ENCODE measurements around the gene SPECC1L.
A peak's percentile ranks its signal among the peaks of the same experiment; 100 is the strongest.

Gene SPECC1L

DNA sequence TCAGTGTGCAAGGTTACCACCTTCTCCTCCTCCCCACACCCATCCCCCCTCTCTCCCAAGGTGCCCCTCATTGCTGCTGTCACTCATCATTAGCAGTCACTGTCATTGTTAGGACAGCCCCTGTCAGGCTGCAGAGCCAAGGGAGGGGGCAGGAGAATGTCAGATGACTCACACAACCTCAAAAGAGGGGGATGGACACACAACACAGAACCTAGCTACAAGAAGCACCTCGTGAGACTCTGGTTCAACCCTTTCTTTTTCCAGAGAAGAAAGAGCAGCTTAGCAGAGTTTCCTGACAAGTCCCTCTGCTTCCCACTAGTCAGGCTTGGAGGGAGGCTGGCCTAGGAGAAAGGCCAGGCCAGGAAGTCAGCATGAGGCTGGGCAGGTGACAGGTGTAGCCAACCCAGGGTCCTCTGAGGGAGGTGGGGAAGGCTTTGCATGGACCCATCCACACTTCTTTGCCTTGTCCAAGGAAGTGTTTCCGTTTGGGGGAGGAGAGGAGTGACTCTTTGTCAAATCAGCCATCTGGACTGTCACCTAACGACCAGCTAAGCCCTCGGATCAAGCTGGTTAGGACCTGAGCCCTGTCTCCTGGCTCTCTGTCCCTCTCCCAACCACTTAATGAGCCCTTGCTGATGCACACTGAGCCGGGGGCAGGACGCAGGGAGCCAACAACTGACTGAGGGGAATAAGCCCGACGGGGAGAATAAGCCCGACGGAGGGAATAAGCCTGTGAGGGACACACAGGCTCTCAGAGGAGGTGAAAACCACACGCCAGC is 175.0 kb downstream of the SPECC1L start:
- DNase-seq (ENCODE audit: low read depth): no peak

DNA sequence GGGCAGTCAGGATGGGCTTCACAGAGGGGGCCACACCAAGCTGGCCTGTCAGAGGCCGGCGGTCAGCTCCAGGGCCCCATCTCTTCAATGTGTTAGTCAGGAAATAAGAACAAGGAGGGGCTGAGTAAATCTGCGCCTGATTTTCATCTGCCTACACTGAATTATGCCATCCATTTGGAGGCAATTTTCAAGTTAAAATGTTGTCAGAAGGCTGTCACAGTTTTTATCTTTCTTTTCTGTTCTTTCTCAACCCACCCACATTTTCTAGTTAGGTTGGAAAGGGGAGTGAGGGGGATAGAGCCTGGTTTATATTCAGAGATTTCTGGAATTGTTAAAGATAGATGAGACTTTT is 175.6 kb downstream of the SPECC1L start:
- no peak for DNase-seq (ENCODE audit: low read depth)

- no peak for DNase-seq (ENCODE audit: low read depth)
These were observed 180.0 kb downstream of the SPECC1L start for GRCh38 chr22:24450610-24451009.

DNA sequence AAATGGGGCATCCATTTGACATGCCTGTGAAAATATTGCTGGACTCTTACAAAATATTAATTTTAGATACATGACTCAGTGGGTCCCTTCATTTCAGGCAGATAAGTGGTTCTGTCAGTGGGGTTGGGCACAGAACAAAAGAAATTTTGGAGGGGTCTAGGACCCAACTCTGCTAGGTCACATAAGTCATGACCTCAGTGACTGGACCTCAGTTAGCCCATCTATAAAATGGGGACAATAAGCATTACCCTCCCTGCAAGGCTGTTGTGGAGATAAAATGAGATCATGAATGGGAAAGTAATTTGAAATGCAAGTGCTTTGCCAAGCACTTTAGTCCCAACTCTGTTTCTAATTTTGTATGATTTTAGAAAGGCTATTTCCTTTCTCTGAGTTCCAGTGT is 180.5 kb downstream of the SPECC1L start:
- DNase-seq (ENCODE audit: low read depth): no peak

- no peak for DNase-seq (ENCODE audit: low read depth)
These were observed 183.2 kb downstream of the SPECC1L start for GRCh38 chr22:24453853-24454252.

DNA sequence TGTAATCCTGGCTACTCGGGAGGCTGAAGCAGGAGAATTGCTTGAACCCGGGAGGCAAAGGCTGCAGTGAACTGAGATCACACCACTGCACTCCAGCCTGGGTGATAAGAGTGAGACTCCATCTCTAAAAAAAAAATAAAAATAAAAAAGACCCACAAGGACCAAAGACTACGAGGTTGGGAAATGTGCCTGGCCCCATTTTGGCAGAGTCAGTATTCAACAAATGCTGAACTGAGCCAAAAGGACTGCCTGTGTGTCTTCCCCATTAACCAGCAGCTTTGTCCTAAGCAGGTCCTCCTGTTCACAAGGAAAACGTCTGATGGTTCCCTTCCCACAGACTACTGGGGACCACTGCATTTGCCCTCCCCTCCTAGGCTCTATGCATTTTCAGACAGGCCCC is 184.4 kb downstream of the SPECC1L start:
- DNase-seq (ENCODE audit: low read depth): no peak

DNA sequence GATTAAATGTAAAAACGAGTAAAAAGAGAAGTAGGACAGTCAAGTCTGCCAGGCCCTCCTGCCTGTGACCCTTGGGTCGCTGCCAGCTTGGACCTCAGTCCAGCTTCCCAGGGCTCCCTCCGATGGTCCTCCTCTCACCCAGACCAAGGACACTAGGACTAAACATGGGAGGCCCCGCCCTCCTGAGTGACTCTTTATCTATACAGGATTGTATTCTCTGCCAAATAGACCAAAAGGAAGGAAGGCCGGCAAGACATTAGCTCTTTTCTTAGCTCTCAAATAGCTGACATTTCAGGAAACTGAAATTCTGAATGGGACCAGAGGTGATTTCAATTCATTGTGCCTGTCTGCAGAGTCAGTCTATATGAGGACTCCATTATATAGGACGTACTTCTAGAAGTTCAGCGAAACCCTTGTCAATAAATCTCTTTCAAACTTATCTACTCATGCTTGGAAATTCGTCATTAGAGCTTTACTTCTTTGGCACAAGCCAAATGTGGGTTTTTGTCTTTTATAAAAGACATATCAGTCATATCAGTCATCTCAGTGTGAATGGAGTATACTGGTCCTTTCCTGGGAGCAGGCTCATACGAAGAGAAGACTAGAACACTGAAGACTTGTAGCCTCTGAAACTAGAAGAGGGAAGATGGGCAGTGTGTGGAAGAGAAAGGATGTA is 185.3 kb downstream of the SPECC1L start:
- no peak for DNase-seq (ENCODE audit: low read depth)

DNA sequence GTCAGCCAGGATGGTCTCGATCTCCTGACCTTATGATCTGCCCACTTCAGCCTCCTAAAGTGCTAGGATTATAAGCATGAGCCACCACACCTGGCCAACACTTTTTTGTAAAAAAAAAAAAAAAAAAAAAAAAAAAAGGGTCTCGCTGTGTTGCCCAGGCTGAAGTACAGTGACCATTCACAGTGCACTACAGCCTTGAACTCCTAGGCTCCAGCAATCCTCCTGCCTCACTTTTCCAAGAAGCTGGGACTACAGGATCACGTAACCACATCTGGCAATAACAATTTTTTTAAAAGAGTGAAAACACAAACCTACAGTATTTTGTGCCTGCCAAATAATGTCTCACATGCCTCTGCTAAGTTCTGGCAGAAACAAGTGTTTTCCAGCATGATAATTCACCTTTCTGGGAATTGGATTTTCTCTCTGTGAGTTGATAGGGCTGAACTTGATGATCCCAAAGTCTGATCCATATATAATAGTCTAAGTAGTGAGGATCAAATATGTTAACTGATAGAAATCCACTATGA is 187.3 kb downstream of the SPECC1L start:
- no peak for DNase-seq (ENCODE audit: low read depth)

GRCh38 chr22:24459911-24460310 is 189.3 kb downstream of the SPECC1L start:
- no peak for DNase-seq (ENCODE audit: low read depth)

DNA sequence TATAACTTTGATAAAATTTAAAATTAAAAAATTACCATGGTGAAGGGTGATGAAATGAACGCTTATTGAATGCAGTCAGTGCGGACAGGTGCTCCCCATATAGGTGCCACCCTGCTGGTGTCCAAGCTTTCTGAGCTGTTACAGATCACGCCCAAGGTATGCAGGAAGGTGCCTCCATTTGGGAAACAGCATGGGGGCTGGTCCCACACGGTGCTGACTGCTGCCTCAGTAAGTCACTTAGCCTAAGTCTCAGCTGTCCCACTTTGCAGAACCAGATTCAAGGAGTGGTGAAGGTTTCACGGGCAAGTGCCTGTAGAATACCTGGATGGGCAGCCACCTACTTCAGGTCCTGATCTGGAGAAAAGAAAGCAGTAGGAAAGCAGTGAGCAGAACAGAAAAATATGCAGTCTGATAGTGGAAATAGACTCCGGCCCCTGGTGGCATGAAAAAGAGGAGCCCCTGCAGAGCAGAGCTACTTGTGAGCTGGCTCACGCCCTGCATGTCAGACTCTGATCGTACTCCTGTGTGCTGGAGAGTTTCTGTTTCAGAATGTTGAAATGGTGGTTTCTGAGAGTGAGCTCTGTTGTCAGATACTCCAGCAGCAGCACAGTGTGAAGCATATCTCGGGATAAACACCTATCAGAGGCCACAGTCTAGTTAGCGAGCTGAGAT is 189.9 kb downstream of the SPECC1L start:
- DNase-seq (ENCODE audit: low read depth): no peak

DNA sequence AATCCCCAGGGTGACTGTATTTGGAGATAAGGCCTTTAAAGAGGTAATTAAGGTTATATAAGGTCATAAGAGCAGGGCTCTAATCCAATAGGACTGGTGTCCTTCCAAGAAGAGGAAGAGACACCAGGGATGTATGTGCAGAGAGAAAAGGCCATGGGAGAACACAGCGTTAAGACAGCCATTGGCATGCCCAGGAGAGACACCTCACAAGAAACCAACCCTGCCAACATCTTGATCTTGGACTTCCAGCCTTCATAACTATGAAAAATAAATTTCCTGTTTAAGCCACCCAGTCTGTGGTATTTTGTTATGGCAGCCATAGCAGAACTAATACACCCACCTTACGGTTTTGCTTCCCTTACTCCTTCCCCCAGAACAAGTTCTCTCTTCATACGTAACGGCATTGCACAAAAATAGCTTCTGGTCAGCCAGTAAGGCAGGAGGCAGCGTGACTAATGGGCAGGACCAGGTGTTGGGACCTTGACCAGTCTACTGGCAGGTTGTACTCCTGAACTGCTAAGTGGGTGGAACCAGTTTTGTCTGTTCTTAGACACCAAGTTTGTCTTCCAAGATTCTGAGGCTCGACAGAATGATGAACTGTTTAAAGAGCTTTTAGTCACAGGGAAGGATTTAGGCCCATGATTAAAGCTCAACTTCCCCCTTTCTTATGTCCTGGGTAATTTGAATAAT is 192.6 kb downstream of the SPECC1L start:
- no peak for DNase-seq (ENCODE audit: low read depth)

DNA sequence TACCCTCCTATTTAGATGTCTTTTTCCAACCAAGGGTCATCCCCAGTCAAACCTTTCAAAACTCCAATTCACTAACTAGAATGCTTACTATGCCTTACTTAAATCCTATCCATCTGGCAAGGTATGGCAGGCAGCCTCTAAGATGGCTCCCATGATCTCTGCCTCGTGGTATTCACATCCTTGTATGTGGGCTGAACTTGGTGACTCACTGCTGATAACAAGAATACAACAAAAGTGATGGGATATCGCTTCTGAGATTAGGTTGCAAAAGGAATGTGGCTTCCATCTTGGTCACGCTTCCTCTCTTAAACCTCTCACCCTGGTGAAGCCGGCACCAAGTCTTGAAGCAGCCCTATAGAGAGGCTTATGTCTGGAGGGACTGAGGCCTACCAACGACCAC is 194.9 kb downstream of the SPECC1L start:
- peak; percentile 83 for DNase-seq (ENCODE audit: low read depth)

GRCh38 chr22:24465975-24466374 is 195.3 kb downstream of the SPECC1L start:
- no peak for DNase-seq (ENCODE audit: low read depth)

GRCh38 chr22:24466716-24467328 is 196.2 kb downstream of the SPECC1L start:
- peak; percentile 52 for DNase-seq (ENCODE audit: low read depth)

DNA sequence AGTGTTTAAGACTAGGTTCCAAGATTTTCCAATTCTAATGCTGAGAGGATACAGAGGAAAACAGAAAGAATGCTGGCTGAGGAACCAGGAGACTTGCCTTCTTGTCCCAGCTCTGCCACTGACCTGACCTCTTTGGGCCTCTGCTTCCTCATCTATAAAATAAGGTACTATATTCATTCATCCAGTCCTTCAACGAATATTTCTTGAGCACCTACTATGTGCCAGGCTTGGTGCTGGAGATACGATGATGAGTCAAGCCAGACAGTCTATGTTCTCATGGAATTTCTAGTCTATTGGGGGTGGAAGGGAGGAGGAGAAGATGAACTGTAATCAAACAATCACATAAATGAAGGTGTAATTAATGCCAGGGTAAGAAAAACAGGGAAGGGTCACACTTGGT is 196.7 kb downstream of the SPECC1L start:
- DNase-seq (ENCODE audit: low read depth): no peak

Data from HS-27A (cell line).